NCI-H1092 treated with DMSO at 0.1 percent for 48 hours (cell line): Measurements from ENCODE around the gene WNT3.

Experiments
- DNase-seq: peaks from one replicate; lab custom pipeline; 2025; lab: John Stamatoyannopoulos, UW

The WNT3 gene

GRCh38 chr17:46834846-46835245 lies 16.4 kb upstream of the WNT3 start:
- DNase-seq, result no peak

GRCh38 chr17:46833840-46834208 lies 15.3 kb upstream of the WNT3 start:
- no peak for DNase-seq

DNA sequence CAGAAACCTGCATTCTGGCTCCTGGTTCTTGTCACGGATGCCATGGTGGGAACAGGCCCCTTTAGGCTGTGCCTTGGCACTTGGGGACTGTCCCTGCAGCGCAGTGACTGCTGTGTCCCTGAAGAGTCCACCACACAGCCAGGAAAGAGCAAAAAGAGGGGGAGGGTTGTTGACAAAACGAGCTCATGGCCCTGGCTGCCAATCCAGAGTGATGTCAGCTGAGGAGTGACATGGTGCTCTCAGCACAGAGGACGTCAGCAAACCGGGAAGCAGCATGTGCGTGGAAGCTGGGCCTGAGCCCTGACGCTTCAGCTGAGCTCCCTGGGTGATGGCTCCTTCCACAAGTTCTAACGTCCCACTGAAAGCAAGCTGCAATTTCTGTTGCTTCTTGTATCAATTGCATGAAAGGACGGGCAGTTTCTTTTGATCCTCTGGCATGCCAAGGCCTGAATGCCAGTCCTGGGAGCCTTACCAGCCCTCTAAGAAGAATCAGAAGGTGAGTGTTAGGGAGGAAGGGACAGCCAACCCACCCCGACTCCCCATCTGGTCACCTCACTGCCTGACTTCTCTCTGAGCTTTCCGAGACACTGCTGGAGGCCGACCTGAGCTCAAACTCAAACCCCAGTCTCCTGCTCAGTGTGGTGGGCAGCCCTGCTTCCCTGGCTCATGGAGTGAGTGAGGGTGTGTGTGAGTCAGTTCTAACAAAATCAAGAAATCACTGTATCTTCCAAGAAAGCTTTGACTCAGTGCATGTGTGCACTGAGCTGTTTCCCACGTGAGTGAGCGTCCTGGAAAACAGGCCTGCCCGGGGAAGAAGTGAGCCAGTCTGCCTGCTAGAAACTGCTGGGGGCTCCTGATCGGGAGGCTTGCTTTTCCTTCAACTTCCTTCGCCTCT lies 14.7 kb upstream of the WNT3 start:
- DNase-seq, result no peak

DNA sequence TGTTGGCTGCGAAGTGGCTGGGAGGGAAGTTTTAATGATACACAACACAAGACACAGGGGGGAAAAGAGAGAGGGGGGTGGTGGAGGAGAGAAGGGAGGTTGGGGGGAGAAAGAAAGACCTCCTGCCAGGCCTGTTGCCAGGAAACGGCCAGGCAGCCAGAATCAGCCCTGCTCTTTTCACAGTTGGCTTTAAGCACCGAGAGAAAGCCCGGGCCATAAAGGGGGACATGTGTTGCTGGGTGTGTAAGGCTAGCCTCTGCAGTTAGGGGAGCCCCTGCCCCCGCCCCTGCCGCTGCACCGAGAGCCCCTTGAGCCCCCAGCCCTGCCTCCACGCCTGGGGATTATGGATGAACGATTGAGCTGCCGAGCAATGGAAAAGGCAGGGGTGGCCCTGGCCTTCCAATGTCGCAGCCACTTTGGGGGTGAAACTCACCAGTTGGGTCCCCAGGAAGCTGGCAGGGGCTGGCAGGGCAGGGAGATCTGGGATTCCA lies 13.9 kb upstream of the WNT3 start:
- no peak for DNase-seq

DNA sequence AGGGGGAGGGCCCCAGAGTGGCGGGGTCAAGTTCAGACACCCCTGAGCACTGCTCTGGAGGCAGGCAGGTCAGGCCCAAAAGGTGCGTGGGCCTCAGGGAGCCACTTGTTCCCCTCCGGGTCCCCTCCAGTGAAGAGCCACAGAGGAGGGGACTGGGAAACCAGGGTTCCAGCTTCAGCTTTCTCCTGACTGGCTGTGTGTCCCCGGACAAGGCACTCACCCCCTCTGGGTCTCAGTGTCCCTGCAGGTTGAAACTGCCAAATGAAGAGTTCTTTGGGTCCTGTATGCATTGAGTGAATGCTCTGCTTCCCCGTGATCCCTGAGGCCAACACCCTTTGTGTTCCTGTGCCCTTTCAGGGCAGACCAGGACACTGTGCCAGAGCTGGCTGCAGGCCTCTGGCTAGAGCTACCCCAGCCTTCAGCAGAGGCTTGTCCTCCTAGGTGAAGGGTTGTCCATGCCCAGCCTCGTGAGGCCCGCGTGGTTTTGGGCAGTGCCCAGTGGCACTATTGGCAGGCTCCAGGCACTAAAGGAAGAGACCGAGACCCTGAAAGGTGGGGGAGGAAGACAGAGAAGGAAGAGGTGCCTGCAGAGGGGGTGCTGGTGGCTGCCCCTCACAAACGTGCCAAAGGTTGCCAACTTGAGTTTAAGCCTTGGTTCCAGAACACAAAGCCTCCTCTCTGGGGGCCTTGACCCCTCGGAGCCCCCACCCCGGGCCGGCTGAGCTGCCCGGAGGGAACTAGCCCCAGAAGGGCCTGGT lies 13.3 kb upstream of the WNT3 start:
- no peak for DNase-seq

DNA sequence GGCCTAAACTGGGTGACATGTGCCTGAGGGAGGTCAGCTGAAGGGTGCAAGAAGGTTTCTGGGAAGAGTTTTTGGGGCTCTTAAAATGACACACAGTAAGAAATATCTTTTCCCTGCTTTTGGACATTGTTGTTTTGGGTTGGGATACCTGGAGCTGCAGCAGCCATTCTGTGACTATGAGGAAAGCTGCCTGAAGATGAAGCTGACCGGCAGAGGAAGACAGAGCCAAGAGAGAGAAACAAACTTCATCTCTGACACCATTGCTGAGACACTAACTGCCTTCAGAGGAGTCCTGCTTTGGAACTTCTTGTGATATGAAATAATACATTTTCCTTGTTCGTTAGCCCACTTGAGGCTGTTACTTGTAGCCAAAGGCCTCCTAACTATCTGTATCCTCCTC lies 8.8 kb upstream of the WNT3 start:
- DNase-seq, result no peak

- no peak for DNase-seq
These were observed 7.6 kb upstream of the WNT3 start for GRCh38 chr17:46826116-46826515.

DNA sequence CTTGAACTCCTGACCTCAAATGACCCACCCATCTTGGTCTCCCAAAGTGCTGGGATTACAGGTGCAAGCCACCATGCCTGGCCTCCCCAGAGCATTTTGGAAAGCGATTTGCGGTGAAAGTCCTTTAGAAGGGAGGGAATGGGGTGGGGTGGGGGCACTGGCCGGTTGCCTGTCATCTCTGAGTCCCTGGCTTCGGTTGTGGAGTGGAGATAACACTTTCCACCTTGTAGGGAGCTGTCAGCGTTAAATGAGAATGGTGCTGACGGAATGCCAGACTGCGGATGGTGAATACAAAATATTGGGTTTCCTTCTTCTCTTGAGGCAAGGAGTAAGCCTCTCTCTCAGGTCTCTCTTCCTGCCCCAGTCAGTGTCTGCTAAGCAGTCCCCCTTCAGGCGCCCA lies 5.2 kb upstream of the WNT3 start:
- DNase-seq, result no peak

DNA sequence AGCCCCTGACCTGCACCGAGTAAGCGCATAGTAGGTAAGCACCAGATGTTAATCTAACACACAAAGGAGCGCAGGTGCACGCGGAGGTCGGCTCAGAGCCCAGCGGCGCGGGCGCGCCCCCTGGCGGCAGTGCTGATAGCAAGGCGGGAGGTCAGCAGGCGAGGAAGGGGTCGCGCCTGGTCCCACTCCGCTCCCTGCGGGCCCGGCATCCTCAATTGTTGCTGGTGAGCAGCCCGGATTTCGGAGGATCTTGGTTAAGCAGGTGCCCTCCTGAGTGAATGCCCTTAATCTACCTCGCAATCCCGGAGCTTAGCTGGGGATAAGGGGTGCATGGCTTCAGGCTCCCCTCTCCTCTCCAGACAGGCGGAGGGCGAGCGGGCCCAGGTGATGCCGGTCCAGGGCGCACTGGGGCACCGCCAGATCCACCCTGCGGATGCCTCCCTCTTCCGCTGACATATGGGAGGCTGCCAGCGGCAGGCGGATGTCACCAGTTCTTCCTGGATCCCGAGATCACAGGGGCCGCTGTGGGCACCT lies 4.0 kb upstream of the WNT3 start:
- DNase-seq, result no peak

DNA sequence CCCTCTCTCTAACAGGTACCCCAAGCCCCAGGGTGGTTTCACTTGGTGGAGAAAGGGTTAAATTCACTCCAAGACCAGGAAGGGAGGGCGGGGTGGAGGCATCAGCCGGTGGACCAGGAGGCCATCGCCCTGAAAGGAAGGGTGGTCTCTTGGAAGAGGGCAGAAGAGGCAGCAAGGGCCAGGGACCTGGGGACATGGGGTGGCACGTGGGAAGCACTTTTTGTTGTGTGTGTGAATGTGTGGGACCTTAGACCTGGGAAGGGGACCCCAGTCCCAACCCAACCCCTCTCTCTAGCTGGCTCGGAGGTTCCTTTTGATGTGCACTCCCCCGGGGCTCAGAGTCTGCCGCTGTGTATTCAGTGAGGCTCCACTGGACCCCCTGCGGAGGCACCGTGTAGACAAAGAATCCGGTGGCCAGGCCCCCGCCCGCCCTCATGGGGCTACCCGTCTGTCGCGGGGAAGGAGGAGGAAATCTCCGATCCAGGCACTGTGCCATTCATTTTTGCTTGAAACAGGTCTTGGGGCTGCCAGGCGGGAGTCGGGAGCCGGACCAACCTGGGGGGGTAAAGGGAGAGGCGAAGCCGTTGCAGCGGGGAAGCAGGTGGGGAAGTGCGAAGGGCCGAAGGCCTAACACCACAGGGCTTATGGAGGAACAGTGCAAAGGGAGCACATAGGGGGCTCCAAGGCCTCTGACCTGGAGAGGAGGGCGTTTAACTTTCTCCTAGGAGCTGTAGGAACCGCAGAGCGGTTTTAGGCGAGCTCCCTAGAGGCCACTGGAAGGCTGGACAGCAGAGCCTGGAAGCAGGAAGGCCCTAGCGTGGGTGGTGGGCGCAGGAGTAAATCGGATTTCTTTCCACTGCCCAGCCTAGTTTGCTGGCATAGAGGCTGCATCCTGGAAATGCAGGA lies 3.2 kb upstream of the WNT3 start:
- DNase-seq, result no peak

GRCh38 chr17:46820592-46821450 lies 2.3 kb upstream of the WNT3 start:
- no peak for DNase-seq

DNA sequence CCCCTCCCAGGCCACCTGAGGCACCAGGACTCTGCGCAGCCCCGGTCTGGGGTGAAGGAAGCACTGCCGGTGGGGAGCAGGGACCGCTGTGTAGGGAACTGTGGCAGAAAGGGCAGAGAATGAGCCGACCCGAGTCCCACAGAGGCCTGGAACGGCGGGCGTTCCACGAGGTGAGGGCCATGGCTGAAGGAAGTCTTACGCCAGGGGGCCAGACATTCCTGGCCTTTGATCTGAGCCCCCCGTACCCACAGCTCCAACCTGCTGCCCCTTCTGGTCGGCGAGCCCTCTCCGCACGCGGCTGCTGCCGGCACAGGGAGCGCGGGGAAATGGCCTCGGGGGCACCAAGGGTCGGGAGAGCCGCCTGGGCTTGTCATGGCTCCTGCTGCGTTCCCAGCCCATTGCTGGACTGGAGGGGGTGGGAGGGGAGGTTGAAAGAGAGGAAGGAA lies 1.4 kb upstream of the WNT3 start:
- DNase-seq, result no peak

DNA sequence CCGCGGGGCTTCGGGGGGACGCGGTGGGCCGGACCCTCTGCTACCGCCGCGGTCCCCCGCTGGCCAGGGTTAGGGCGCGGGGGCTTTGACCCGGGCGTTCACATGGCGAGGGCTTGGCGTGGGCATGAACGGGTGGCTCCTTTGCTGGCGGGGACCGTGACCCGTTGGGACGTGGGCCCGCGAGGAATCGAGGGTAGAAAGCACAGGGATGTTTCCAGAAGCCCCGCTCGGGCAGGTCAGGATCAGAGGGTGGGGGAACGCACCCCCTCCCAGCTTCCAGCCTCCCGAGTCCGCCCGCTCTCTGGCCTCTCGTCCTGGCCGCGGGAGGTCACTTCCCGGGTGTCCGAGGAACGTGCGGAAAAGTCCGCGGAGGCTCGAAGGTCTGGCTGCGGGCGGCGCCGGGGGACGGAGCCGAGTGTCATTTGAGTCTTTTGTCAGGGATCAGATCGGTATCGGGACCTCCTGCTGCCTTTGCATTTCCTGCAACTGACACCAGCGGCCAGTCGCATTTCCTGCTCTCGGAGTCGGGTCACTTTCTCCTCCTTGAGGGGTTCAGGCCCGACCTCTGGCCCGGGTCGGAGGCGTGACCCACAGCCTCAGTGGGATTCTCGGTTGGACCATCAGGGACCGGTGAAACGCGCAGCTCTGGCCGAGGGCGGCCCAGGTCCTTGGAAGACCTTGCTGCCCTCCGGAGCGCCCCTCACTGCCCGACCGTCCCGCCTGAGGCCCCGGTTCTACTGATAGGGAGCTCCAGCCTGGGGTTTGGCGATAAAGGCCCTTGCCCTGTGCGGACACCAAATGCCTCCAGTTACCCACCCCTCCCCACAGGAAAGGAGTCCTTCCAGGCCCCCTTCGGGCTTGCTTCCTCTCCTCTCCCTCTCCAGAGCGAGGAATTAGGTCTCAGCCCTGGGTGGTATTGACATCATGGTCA lies 702 bp upstream of the WNT3 start:
- no peak for DNase-seq

DNA sequence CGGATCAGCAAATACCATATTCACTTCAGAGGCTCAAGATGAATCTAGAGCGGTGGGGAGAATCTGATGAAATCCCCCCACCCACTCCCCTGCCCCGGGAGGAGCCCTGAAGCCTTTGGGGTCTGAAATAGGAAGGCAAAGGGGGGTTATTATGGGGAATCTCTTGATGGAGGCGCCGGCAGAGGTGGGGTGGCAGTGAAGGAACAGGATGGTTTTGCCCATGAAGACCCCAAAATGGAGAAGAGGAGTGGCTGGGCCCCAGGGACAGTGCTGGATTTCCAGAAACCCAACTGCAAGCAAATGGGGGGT lies 637 bp downstream of the WNT3 start:
- DNase-seq, result no peak

- DNase-seq, result no peak
These were observed 1.2 kb downstream of the WNT3 start for GRCh38 chr17:46817151-46817900.

GRCh38 chr17:46815474-46816353 lies 2.8 kb downstream of the WNT3 start:
- DNase-seq, result no peak

DNA sequence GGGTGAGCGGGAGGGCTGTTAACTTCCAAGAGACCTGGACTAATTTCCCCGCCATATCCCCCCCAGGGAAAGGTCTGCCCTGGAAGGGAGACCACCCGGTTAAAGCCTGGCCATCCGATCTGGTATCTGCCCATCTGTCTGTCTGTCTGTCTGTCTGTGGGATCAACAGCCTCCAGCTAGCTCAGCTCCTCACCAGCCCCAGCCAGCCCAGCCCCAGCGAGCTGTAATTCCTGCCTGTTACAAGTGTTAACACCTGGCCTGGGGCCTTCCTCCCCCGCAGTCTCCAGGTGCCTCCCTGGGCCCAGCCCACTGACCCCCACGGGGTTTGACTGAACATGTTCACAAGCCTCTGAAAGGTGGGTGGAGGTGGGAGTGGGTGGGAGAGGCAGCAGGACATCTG lies 4.0 kb downstream of the WNT3 start:
- DNase-seq, result no peak

- no peak for DNase-seq
These were observed 4.6 kb downstream of the WNT3 start for GRCh38 chr17:46813920-46814319.
